Measurements from ENCODE around the gene TCAIM.

DNA sequence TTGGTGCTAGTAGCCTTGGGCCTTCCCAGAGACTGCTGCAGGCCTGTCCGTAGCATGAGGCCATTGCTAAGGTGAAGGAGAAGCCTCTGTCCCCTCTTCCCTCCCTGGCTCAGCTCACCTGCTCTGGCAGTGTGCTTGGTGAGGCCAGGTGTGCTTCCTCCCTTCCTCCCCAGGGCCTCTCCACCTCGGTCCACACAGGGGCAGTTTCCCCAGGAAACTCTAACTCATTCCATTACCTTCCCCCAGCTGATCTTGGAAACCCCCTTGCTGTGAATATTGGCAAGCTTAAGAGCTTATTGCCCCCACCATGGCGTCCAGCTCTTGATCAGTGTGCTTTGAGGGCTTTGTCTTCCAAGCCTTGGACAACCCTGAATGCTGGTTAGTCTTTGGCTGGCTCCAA lies 86.2 kb downstream of the TCAIM start:
- TF ChIP-seq, protein P1, sequence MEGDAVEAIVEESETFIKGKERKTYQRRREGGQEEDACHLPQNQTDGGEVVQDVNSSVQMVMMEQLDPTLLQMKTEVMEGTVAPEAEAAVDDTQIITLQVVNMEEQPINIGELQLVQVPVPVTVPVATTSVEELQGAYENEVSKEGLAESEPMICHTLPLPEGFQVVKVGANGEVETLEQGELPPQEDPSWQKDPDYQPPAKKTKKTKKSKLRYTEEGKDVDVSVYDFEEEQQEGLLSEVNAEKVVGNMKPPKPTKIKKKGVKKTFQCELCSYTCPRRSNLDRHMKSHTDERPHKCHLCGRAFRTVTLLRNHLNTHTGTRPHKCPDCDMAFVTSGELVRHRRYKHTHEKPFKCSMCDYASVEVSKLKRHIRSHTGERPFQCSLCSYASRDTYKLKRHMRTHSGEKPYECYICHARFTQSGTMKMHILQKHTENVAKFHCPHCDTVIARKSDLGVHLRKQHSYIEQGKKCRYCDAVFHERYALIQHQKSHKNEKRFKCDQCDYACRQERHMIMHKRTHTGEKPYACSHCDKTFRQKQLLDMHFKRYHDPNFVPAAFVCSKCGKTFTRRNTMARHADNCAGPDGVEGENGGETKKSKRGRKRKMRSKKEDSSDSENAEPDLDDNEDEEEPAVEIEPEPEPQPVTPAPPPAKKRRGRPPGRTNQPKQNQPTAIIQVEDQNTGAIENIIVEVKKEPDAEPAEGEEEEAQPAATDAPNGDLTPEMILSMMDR (IDR thresholded peaks at IDR 0.05) = no peak
- TF ChIP-seq ZFX (IDR thresholded peaks at IDR 0.05; ENCODE audit: borderline replicate concordance) = no peak
